DOHH2 (cell line): ENCODE results near the gene ZBTB16.

Experiments
- EZH2phosphoT487 ChIP-seq: fragments of 200-600 bp; sonication (generic); IDR thresholded peaks from 2 replicates; pipeline ENCODE4 v1.6.1; 2017; ENCODE audit warnings: borderline replicate concordance, mild to moderate bottlenecking, antibody characterized with exemption, low read length, moderate library complexity, mixed read lengths
- TF ChIP-seq, protein P1 (sequence below): fragments of 200-600 bp; sonication (generic); IDR thresholded peaks from one replicate; pipeline ENCODE4 v1.5.1; 2014; ENCODE audit warnings: antibody characterized with exemption, mild to moderate bottlenecking, low read depth, low read length; ENCODE audit not compliant: poor library complexity, severe bottlenecking

DNA sequence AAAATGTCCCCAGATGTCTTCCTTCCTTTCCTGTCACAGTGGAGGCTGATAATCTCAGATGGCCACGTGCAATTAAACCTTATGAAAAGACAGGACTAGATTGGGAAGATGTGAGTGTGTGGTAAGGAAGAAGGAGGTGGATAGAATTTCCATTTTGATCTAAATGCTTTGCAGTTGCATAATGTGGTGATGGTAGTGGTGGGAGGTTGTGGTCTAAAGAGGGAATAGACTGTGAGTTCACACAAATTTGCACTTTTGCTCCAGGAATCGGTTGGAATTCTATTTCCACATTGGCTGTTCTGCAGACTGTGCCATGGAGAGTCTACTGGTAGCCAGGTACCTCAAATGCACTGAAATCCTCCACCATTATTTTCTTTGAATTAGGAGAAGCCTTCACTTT, 93.3 kb downstream of the ZBTB16 start:
- TF ChIP-seq, protein P1, sequence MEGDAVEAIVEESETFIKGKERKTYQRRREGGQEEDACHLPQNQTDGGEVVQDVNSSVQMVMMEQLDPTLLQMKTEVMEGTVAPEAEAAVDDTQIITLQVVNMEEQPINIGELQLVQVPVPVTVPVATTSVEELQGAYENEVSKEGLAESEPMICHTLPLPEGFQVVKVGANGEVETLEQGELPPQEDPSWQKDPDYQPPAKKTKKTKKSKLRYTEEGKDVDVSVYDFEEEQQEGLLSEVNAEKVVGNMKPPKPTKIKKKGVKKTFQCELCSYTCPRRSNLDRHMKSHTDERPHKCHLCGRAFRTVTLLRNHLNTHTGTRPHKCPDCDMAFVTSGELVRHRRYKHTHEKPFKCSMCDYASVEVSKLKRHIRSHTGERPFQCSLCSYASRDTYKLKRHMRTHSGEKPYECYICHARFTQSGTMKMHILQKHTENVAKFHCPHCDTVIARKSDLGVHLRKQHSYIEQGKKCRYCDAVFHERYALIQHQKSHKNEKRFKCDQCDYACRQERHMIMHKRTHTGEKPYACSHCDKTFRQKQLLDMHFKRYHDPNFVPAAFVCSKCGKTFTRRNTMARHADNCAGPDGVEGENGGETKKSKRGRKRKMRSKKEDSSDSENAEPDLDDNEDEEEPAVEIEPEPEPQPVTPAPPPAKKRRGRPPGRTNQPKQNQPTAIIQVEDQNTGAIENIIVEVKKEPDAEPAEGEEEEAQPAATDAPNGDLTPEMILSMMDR: no peak
- TF ChIP-seq EZH2phosphoT487: no peak
